HG03521 (cell line): ENCODE measurements around the gene PRKACB.

ENCODE experiments used
- ATAC-seq: cut with Tn5 transposase; IDR thresholded peaks from one replicate; pipeline ENCODE4 v1.9.1; 2021; ENCODE audit warnings: mild to moderate bottlenecking, moderate library complexity; ENCODE audit not compliant: unreplicated experiment

PRKACB gene

GRCh38 chr1:84155517-84155916 is 11.4 kb downstream of the PRKACB start:
- ATAC-seq: no peak

GRCh38 chr1:84156210-84156621 is 12.1 kb downstream of the PRKACB start:
- ATAC-seq: no peak

- ATAC-seq: no peak
These were observed 15.6 kb downstream of the PRKACB start for GRCh38 chr1:84159533-84160240.

GRCh38 chr1:84162295-84162694 is 18.2 kb downstream of the PRKACB start:
- ATAC-seq: no peak

GRCh38 chr1:84163123-84163931 is 19.3 kb downstream of the PRKACB start:
- no peak for ATAC-seq

GRCh38 chr1:84164161-84164560 is 20.1 kb downstream of the PRKACB start:
- ATAC-seq: no peak

GRCh38 chr1:84164567-84165021 is 20.5 kb downstream of the PRKACB start:
- no peak for ATAC-seq

GRCh38 chr1:84165601-84166000 is 21.5 kb downstream of the PRKACB start:
- ATAC-seq: no peak

- peak; percentile 96 for ATAC-seq
These were observed 22.7 kb downstream of the PRKACB start for GRCh38 chr1:84166797-84167196.

- ATAC-seq: no peak
These were observed 24.7 kb downstream of the PRKACB start for GRCh38 chr1:84168783-84169182.

- ATAC-seq: no peak
These were observed 26.1 kb downstream of the PRKACB start for GRCh38 chr1:84170171-84170570.

- no peak for ATAC-seq
These were observed 27.4 kb downstream of the PRKACB start for GRCh38 chr1:84171481-84171880.

- no peak for ATAC-seq
These were observed 30.0 kb downstream of the PRKACB start for GRCh38 chr1:84174051-84174556.

- ATAC-seq: no peak
These were observed 37.4 kb downstream of the PRKACB start for GRCh38 chr1:84181350-84182005.

GRCh38 chr1:84190455-84190854 is 46.4 kb downstream of the PRKACB start:
- ATAC-seq: no peak

- ATAC-seq: no peak
These were observed 48.6 kb downstream of the PRKACB start for GRCh38 chr1:84192681-84193080.

GRCh38 chr1:84198832-84199231 is 54.8 kb downstream of the PRKACB start:
- ATAC-seq: no peak

GRCh38 chr1:84199257-84199656 is 55.2 kb downstream of the PRKACB start:
- ATAC-seq: no peak

- ATAC-seq: no peak
These were observed 58.1 kb downstream of the PRKACB start for GRCh38 chr1:84202126-84202525.

GRCh38 chr1:84206375-84206774 is 62.3 kb downstream of the PRKACB start:
- ATAC-seq: no peak

GRCh38 chr1:84208935-84209334 is 64.9 kb downstream of the PRKACB start:
- ATAC-seq: no peak
